LHCN-M2 (cell line): Measurements from ENCODE around the gene MTIF3. TPM values are rescaled to one million over a fixed set of nuclear protein-coding genes. Genes with fewer than 3 reads are reported as not detected.
"Not testable (repeated sequence)": the region's sequence is repeated elsewhere in the genome, so short reads cannot be mapped to it uniquely, and the experiment has no call there.

Experiments
- DNase-seq: peaks from one replicate; pipeline ENCODE4 v3.0.0-alpha.2; 2012; ENCODE audit warnings: low read depth
- total RNA-seq: library from RNA; depleted of rRNA; stranded (reverse); fragments of >200 nt; gene quantifications from 2 replicates; pipeline ENCODE4 v1.2.3, GENCODE V29; 2014

Gene MTIF3
- total RNA-seq, 1 experiment from 2014 or later = 45.4 TPM

DNA sequence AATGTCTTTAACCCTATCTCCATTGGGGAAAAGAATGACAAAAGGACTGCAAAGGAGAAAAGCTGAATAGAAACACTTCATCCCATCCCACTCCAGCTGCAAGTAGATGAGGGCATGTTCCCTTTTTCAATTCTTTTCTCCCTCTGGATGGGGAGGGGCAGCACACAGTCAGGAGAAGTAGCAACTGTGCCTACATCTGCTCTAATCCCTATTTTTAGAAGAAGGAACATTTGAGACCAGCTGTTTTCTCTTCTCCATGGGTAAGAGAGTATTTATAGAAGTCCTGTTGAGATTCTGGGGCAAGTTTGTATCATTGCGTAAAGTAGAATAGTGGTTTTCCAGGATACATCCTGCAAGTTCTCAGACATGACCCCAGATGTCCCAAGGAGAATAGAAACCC, 35.2 kb downstream of the MTIF3 start:
- DNase-seq = peak; percentile 44

DNA sequence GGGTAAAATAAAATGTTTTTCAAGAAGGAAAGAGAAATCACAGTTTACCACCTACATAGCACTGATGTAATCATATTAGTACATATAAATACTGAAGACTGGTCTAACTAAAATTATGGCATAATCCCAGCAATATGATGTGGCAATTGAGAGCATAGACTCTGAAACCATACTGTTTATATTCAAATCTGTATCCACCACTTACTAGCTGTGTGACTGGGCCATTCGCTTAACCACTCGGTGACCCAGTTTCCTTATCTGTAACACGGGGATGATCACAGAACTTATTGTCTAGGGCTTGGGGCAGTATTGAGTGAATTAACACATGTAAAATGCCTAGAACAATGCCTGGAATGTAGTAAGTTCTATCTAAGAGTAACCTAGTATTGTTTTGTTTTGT, 39.0 kb downstream of the MTIF3 start:
- no peak for DNase-seq

- no peak for DNase-seq
Measured at GRCh38 chr13:27409013-27409412, 41.4 kb downstream of the MTIF3 start.

DNA sequence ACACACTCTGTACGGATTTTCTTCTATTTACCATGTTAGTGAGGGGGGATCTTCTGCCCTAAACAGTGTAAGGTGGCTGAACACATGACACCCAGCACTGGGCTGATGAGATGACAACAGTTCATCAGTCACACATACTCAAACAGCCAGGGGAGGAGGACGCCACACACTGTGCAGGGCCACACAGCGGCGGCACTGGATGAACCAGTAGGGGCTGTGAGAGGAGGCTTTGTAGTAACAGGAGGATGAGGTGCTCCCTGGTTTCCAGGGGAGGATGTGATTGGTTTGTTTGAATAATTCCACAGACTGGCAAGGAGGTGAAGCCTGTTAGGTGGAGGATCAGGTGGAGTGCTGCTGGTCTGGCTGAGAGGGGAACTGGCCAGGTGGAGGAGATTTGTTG, 42.3 kb downstream of the MTIF3 start:
- no peak for DNase-seq

DNA sequence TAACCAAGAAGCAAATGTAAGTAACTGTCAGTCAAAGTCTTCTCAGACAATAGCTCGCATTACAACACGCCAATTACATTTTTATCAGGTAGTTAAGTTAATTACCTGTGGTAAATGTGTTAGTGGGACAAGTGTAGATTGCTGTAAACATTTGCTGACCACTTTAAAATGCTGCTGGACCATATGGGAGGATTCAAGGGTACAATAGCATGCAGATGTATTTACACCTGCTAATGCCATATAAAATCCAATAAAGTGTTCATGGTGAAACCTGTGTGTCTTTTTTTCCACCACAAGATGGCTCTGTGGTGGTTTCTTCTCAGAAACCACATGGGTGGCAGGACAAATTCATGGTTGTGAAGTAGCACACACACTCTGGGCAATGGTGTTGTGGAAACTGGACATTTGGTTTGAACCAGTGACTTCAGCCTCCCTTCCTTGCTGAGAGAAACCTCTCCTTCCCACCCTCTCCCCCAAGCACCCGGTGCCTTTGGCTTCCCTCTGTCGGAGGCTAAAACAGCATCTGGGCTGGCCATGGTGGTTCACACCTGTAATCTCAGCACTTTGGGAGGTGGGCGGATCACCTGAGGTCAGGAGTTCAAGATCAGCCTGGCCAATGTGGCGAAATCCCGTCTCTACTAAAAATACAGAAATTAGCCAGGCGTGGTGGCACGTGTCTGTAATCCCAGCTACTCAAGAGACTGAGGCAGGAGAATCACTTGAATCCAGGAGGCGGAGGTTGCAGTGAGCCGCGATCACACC, 44.0 kb downstream of the MTIF3 start:
- peak; percentile 35 for DNase-seq

- peak; percentile 11 for DNase-seq
Measured at GRCh38 chr13:27405546-27406134, 44.7 kb downstream of the MTIF3 start.

DNA sequence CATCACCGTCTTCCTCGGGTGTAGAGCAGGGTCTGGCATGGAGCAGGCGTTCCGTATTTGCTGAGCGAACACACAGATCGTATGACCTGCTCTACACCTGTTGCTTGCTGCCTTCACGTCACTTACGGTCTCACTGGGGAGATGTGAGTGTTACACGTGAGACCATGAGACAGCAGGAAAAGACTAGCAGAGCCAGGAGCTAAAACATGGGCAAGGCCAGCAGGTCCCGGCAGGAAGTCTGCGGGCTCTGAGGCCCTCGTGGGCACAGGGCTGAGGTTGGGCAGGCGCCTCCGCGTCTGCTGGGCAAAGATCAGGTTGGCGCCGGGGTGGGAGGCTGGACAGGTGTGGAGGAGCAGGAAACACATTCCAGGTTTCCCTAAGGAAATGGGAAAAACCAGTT, 45.7 kb downstream of the MTIF3 start:
- DNase-seq = no peak

DNA sequence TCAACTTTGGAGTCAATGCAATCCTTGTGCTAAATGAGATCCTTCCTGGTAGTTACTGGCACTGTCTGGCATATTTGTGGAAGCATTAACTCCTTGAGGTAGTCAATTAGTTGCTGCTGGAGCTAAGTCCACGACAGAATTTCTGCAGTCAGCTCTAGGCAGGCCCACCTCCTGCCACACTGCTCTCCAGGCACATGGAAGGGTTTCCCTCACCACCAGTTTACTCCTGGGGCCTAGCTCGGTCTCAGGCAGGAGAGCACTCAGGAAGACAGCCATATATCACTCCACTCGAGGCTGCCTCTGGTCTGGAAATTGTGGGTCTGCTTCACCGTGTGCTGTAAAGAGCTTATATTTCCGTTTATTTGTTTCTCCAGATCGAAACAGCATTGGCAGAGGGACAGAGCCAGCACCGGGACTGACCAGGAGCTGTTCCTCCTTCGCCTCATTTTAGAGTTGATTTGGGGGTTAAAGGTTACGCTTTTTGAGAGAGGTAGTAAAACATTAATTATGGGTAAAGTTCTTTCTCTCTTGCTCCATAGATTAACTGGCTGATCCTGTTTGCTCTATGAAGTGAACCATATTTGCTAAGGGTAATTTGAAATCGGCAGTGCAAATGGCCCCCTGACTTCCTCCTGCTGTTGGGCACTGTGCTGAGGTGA, 46.5 kb downstream of the MTIF3 start:
- DNase-seq = no peak

GRCh38 chr13:27403203-27403678, 47.1 kb downstream of the MTIF3 start:
- peak; percentile 72 for DNase-seq

DNA sequence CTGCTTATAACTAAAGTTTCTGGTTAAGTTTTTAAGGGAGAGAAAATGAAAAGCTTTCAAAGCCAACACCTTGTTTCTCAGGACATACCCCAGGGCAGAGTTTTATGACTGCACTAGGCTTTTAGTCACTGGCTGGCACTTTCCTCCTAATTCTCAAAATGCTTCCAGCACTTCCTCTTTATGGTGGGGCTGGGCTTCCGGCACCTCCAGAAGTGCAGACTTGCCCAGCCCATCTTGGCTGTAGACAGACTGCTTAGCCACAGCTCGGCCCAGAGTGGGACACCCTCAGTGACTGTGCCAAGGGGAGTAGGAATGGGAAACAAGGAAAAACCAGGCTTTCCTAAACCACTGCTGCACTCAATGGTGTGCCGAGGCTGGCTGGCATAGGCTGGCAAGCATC, 49.2 kb downstream of the MTIF3 start:
- DNase-seq = no peak

GRCh38 chr13:27400405-27400804, 50.0 kb downstream of the MTIF3 start:
- not testable (repeated sequence) for DNase-seq

GRCh38 chr13:27398360-27398759, 52.0 kb downstream of the MTIF3 start:
- no peak for DNase-seq

GRCh38 chr13:27396252-27396846, 54.0 kb downstream of the MTIF3 start:
- DNase-seq = no peak

GRCh38 chr13:27395007-27395510, 55.3 kb downstream of the MTIF3 start:
- DNase-seq = no peak

GRCh38 chr13:27393101-27393500, 57.3 kb downstream of the MTIF3 start:
- DNase-seq = no peak

- no peak for DNase-seq
Measured at GRCh38 chr13:27391471-27391870, 58.9 kb downstream of the MTIF3 start.

GRCh38 chr13:27389891-27390290, 60.5 kb downstream of the MTIF3 start:
- DNase-seq = no peak

DNA sequence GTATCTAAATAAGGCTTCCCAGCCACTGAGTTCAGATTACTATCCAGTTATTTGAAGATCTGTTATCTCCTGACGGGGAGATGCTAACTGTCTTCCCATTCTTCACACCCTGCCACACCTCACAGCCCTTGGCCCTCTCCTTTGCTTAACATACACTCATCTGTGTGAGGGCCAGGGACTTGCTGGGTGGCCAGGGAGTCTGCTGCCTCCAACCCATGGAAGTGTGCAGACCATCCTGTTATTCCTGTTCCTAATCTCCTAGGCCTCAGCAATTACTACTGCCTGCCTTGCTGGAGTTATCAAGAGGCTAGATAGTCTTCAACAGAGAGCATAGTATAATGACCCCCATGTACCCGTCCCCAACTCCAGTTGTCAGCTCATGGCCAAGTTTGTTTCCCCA, 62.1 kb downstream of the MTIF3 start:
- DNase-seq = no peak
